Right lobe of liver (tissue), 6 donors: ENCODE data around the gene C10orf90. TPM values are rescaled to one million over a fixed set of nuclear protein-coding genes. Genes with fewer than 3 reads are reported as not detected.

Experiments used
- ATAC-seq, 4 donors: fragments of 200-7000 bp; cut with Tn5 transposase; one replicate each; pipeline ENCODE4 v1.9.1; 2020; ENCODE audit warnings: mild to moderate bottlenecking in 4 of 4, moderate library complexity in 4 of 4
- DNase-seq, 3 donors: peaks; one replicate each; pipeline ENCODE4 v3.0.0-alpha.2; 2020
- H3K27ac ChIP-seq, 3 donors: fragments of 200-600 bp; one replicate each; pipeline ENCODE4 v1.8.0; 2022
- H3K27me3 ChIP-seq, 2 donors: fragments of 200-600 bp; one replicate each; pipeline ENCODE4 v1.8.0; 2022
- H3K36me3 ChIP-seq, 4 donors: fragments of 200-600 bp; sonication (generic) in 1 of 4; one replicate each; pipeline versions ENCODE4 v1.5.1 to v1.8.0; 2017 to 2022; ENCODE audit warnings: control low read depth in 1 of 4
- H3K4me1 ChIP-seq, 4 donors: fragments of 200-600 bp; sonication (generic) in 1 of 4; one replicate each; pipeline versions ENCODE4 v1.5.1 to v1.8.0; 2017 to 2022; ENCODE audit warnings: control low read depth in 1 of 4
- H3K4me3 ChIP-seq, 3 donors: fragments of 200-600 bp; one replicate each; pipeline ENCODE4 v1.8.0; 2022
- H3K9me3 ChIP-seq, 4 donors: fragments of 200-600 bp; sonication (generic) in 1 of 4; one replicate each; pipeline versions ENCODE4 v1.5.1 to v1.8.0; 2017 to 2022; ENCODE audit warnings: control low read depth in 1 of 4
- POLR2A ChIP-seq: fragments of 450-650 bp; IDR thresholded peaks from one replicate; pipeline ENCODE4 v1.6.1; 2017; ENCODE audit warnings: antibody characterized with exemption, mild to moderate bottlenecking
- WGBS: methylation state at CpG from one replicate; pipeline ENCODE4 v1.1.6; 2018; ENCODE audit warnings: low coverage, low lambda C conversion rate; ENCODE audit not compliant: insufficient coverage; ENCODE audit errors: missing lambda C conversion rate; 5-methylcytosine and 5-hydroxymethylcytosine counted together
- intact Hi-C, 2 donors: fragments of 100-400 bp; cut with DNase I; formaldehyde crosslinking; loops; one replicate each; pipeline versions ENCODE4 v1.11.2 to v1.14.1; 2022
- total RNA-seq, 6 experiments: library from RNA; depleted of rRNA in 2 of 6; stranded (reverse); fragments of >200 nt in 2 of 6; fragmentation: NEBNext Ultra II Directional in 3 of 6; extraction: Animal tissue kit (Norgen Biotek cat#: 25700) in 3 of 6; gene quantifications; one replicate each; pipeline versions ENCODE4 v1.1.0 to v1.2.4, GENCODE V29; 2016 to 2023
- TF ChIP-seq, protein P1 (sequence below), 4 donors: fragments of 200-600 bp in 3 of 4; fragments of 450-650 bp in 1 of 4; IDR thresholded peaks; one replicate each; pipeline versions ENCODE4 v1.5.1 to v1.8.0; 2016 to 2022; ENCODE audit warnings: antibody characterized with exemption in 4 of 4, mild to moderate bottlenecking in 2 of 4
- donor health status: DM: no; HTN: yes; CAD: no.
- donor health status: DM: no; HTN: no; CAD: no.
- donor health status: DM: no; HTN: no; CAD: no.
- donor health status: DM: no; HTN: yes; CAD: no.
- donor health status: DM: no; HTN: yes; CAD: no.

Gene C10orf90
- total RNA-seq, 6 experiments from 2014 or later, result 0.22 to 0.43 TPM; not detected in 4

DNA sequence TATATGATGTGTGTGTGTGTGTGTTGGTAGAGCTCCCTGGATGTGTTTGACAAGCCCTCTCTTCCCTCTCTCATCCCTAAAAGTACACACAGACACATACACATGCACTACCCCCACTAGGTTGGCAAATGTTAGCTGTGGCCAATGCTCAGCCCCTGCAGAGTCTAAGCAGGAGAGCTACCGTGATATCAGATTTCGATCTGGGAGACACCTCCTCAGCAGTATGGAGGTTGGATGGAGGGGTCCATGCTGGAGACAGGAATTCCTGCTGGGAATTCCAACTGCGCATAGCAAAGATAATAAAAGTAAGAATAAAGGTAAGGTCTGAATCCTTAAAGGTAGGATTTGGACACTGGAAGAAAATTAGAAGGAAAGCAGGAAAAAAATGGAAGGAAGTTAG, 85.7 kb downstream of the C10orf90 start:
- no peak for DNase-seq
- Histone ChIP-seq H3K27me3 (no peaks in the 10 kb centered on the region), H3K36me3 (no peaks in the 10 kb centered on the region), H3K9me3 (no peaks in the 10 kb centered on the region), H3K4me1 (no peaks in the 10 kb centered on the region), H3K27ac (no peak overlapping the region), H3K4me3 (no peak overlapping the region)
- intact Hi-C loops, result no loop called here
- TF ChIP-seq, protein P1, sequence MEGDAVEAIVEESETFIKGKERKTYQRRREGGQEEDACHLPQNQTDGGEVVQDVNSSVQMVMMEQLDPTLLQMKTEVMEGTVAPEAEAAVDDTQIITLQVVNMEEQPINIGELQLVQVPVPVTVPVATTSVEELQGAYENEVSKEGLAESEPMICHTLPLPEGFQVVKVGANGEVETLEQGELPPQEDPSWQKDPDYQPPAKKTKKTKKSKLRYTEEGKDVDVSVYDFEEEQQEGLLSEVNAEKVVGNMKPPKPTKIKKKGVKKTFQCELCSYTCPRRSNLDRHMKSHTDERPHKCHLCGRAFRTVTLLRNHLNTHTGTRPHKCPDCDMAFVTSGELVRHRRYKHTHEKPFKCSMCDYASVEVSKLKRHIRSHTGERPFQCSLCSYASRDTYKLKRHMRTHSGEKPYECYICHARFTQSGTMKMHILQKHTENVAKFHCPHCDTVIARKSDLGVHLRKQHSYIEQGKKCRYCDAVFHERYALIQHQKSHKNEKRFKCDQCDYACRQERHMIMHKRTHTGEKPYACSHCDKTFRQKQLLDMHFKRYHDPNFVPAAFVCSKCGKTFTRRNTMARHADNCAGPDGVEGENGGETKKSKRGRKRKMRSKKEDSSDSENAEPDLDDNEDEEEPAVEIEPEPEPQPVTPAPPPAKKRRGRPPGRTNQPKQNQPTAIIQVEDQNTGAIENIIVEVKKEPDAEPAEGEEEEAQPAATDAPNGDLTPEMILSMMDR (IDR thresholded peaks at IDR 0.05), result no peak
- TF ChIP-seq POLR2A, result no peak
- no peak for ATAC-seq
- WGBS, result 33% methylated on average over 3 of the region's 3 CpGs

DNA sequence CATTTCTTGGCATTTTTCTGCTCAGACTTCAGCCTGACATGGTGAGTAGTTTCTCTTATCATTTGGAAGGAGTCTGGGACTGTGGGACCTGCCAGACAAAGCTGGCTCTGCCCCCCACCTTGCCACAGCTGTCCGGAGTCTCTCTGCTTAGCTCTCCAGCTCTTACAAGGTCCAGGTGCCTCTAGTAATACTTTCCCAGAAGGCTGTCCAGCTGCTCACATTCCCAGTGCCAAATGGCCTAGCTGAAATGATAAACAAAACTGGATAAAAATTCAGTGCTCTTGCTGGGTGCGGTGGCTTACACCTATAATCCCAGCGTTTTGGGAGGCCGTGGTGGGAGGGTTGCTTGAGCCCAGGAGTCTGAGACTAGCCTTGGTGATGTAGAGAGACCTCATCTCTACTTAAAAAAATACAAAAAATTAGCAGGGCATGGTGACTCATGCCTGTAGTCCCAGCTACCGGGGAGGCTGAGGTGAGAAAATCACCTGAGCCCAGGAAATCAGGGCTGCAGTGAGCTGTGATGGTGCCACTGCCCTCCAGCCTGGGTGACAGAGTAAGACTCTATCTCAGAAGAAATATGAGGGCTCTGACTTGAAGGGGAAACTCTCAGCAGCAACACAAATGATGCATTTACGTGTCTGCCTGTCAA, 86.8 kb downstream of the C10orf90 start:
- 43% methylated on average over 6 of the region's 6 CpGs for whole genome bisulfite sequencing
- Histone ChIP-seq H3K36me3 (no peaks in the 10 kb centered on the region), H3K4me3 (no peak overlapping the region), H3K9me3 (no peaks in the 10 kb centered on the region), H3K27me3 (no peaks in the 10 kb centered on the region), H3K27ac (no peak overlapping the region), H3K4me1 (no peaks in the 10 kb centered on the region)
- DNase-seq, result no peak
- ATAC-seq, result no peak
- intact Hi-C loops, result no loop called here
- TF ChIP-seq, protein P1 (IDR thresholded peaks at IDR 0.05), result no peak
- no peak for TF ChIP-seq POLR2A

DNA sequence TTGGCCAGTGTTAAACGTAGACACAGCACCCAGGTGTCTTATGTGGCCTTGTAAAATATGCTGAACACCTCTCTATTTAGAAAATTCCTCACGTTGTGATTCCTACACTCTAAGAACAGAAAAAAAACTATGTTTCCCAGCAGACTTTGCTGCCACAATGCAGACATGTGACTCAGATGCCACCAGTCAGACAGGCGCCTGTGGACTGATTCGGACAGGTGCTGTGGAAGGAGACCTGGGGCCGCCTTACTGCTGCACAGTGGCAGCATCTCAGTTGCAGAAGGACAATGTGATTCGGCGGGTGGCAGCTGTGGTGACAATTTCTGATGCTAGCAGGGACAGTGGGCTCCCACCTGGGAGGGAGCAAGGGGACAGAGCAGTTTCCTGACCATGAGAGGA, 88.8 kb downstream of the C10orf90 start:
- no peak overlapping the region for H3K4me3 ChIP-seq
- ATAC-seq (no peak), DNase-seq (no peak)
- intact Hi-C loops, result no loop called here
- WGBS, result 54% methylated on average over 7 of the region's 7 CpGs
- H3K9me3 ChIP-seq, result no peaks in the 10 kb centered on the region
- H3K27ac ChIP-seq, result no peak overlapping the region
- TF ChIP-seq POLR2A, result no peak
- TF ChIP-seq, protein P1 (IDR thresholded peaks at IDR 0.05), result no peak
- H3K27me3 ChIP-seq, result no peaks in the 10 kb centered on the region
- H3K4me1 ChIP-seq, result no peaks in the 10 kb centered on the region
- no peaks in the 10 kb centered on the region for H3K36me3 ChIP-seq

DNA sequence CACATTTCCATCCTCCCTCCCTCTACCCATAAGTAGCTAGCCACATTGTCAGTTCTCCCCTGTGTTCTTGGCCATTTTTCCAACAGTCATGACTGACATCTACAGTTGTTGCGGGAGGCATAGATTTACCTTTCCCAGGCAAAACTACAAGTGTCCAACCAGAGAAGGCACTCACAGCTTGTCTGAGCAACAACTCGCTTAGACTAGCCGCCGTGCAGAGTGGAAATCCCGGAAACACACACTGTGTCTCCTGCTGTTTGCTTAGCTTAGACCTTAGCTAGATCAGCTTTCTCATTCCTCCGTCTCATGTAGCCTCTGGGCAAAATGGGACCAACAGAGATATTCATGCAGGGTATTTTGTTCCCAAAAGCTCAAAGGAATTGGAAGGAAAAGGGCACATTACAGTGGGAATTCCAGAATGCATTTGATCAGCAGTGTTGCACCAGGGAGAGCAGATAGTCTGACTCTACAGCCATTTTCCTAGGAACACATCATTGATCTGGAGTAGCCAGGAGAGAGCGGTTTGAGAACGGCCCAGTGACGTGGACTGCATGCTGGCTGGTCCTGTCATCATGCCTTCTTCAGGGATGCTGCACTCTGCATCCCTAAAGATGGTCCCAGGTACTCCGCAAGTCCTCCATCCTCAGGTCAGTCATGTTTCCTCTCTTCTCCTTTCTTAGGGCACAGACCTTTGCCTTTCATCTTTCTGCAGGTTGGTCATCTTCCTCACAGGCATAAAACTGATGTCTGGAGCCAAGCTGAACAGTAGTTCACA, 89.4 kb downstream of the C10orf90 start:
- no peaks in the 10 kb centered on the region for H3K27me3 ChIP-seq
- TF ChIP-seq POLR2A, result no peak
- TF ChIP-seq, protein P1 (IDR thresholded peaks at IDR 0.05), result no peak
- H3K4me3 ChIP-seq, result no peak overlapping the region
- ATAC-seq (no peak), DNase-seq (no peak)
- no peaks in the 10 kb centered on the region for H3K4me1 ChIP-seq
- no peak overlapping the region for H3K27ac ChIP-seq
- WGBS, result 56% methylated on average over 4 of the region's 10 CpGs
- intact Hi-C loops, result no loop called here
- no peaks in the 10 kb centered on the region for H3K9me3 ChIP-seq
- H3K36me3 ChIP-seq, result no peaks in the 10 kb centered on the region
